Measurements from ENCODE around the gene NKX6-1.

Gene NKX6-1

DNA sequence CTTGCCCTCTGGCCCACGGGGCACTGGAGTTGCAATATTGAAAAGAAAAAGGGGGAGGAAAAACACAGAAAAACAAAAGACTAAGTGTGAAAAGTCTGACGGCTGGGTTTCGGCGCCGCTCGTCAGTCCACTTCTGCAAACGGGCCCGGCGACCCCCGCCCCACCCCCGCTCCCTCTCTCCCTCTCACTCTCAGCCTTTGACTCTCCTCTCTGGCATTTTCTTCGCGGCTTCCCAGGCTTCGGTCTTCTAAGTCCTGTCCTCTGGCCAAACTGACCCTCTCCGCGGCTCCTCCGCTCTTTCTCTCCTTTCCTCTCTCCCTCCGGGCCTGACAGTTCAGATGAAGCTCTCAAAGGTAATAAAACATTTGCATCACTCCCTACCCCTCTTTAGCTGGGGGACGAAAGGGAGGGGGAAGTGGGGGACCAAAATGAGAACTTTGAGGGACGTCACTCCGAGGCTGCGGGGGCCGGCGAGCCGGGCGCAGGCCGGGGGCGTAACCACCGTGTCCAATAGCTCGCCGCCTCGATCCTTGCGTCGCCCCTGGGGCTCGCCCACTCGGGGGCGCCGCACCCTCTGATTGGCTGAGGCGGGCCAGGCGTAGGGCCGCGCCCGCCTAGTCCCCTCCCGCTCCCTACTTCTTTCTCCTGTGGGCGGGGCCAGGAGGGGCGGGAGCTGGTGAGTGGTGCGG lies at the start of gene NKX6-1:
NKX6-1 (minus strand) TSS at position 358 of the 689 bp plus-strand sequence. CDS start 1,064 bp downstream, outside the sequence.
- no peak for TF ChIP-seq ZNF274 (IDR thresholded peaks at IDR 0.05; ENCODE audit: low read depth, low read length)
- H3K4me3 ChIP-seq (ENCODE audit: low read length), result peak within 1 kb of the TSS; percentile 14

GRCh38 chr4:84547211-84547610 lies 48.1 kb upstream of the NKX6-1 start:
- TF ChIP-seq ZNF274 (IDR thresholded peaks at IDR 0.05; ENCODE audit: low read depth, low read length), result no peak

DNA sequence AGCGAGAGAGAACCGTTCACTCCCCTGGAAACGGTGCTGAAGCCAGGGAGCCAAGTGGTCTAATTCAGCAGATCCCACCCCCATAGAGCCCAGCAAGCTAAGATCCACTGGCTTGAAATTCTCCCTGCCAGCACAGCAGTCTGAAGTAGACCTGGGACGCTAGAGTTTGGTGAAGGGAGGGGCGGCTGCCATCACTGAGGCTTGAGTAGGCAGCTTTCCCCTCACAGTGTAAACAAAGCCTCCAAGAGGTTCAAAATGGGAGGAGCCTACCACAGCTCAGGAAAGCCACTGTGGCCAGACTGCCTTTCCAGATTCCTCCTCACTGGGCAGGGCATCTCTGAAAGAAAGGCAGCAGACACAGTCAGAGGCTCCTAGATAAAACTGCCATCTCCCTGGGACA lies 46.0 kb upstream of the NKX6-1 start:
- TF ChIP-seq ZNF274 (IDR thresholded peaks at IDR 0.05; ENCODE audit: low read depth, low read length), result no peak

More at GRCh38 chr4:84547211-84547610, 48.1 kb upstream of the NKX6-1 start:
- H3K4me3 ChIP-seq (ENCODE audit: low read length), result no peak overlapping the region

DNA sequence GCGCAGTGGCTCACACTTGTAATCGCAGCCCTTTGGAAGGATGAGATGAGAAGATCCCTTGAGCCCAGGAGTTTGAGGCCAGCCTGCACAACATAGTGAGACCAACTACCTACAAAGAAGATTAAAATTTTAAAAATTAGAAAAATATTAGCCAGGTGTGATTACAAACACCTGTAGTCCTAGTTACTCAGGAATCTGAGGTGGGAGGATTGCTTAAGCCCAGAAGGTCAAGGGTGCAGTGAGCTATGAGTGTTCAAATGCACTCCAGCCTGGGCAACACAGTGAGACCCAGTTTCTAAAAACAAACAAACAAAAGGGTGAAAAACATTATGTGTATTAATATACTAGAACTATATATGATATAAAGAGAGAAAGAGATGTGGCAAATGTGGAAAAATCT lies 36.8 kb upstream of the NKX6-1 start:
- no peak for TF ChIP-seq ZNF274 (IDR thresholded peaks at IDR 0.05; ENCODE audit: low read depth, low read length)
- H3K4me3 ChIP-seq (ENCODE audit: low read length), result no peak overlapping the region

More for the DNA sequence above, 46.0 kb upstream of the NKX6-1 start:
- no peak overlapping the region for H3K4me3 ChIP-seq (ENCODE audit: low read length)

- no peak overlapping the region for H3K4me3 ChIP-seq (ENCODE audit: low read length)
- TF ChIP-seq ZNF274 (IDR thresholded peaks at IDR 0.05; ENCODE audit: low read depth, low read length), result no peak
These were observed 32.6 kb upstream of the NKX6-1 start for GRCh38 chr4:84531689-84532088.

DNA sequence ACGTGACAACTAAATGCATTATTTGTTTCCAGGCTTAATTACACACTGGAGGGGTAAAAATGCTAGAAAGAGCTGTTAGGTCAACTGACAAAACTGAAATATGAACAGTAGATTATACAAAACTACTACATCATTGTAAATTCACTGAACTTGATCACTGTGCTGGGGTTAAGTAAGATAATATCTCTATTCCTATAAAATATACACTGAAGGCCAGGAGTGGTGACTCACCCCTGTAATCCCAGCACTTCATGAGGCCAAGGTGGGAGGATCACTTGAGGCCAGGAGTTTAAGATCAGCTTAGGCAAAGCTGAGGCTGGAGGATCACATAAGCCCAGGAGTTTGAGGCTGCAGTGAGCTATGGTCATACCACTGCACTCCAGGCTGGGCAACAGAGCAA lies 31.8 kb upstream of the NKX6-1 start:
- no peak for TF ChIP-seq ZNF274 (IDR thresholded peaks at IDR 0.05; ENCODE audit: low read depth, low read length)
- H3K4me3 ChIP-seq (ENCODE audit: low read length), result no peak overlapping the region

- no peak for TF ChIP-seq ZNF274 (IDR thresholded peaks at IDR 0.05; ENCODE audit: low read depth, low read length)
- no peak overlapping the region for H3K4me3 ChIP-seq (ENCODE audit: low read length)
These were observed 31.4 kb upstream of the NKX6-1 start for GRCh38 chr4:84530454-84530853.

- TF ChIP-seq ZNF274 (IDR thresholded peaks at IDR 0.05; ENCODE audit: low read depth, low read length), result no peak
- H3K4me3 ChIP-seq (ENCODE audit: low read length), result no peak overlapping the region
These were observed 30.2 kb upstream of the NKX6-1 start for GRCh38 chr4:84529169-84529751.

- H3K4me3 ChIP-seq (ENCODE audit: low read length), result no peak overlapping the region
These were observed 28.3 kb upstream of the NKX6-1 start for GRCh38 chr4:84527391-84527790.

GRCh38 chr4:84515075-84515474 lies 16.0 kb upstream of the NKX6-1 start:
- no peak overlapping the region for H3K4me3 ChIP-seq (ENCODE audit: low read length)
- no peak for TF ChIP-seq ZNF274 (IDR thresholded peaks at IDR 0.05; ENCODE audit: low read depth, low read length)

More at GRCh38 chr4:84527391-84527790, 28.3 kb upstream of the NKX6-1 start:
- no peak for TF ChIP-seq ZNF274 (IDR thresholded peaks at IDR 0.05; ENCODE audit: low read depth, low read length)

GRCh38 chr4:84512277-84512676 lies 13.2 kb upstream of the NKX6-1 start:
- no peak for TF ChIP-seq ZNF274 (IDR thresholded peaks at IDR 0.05; ENCODE audit: low read depth, low read length)
- H3K4me3 ChIP-seq (ENCODE audit: low read length), result no peak overlapping the region

- TF ChIP-seq ZNF274 (IDR thresholded peaks at IDR 0.05; ENCODE audit: low read depth, low read length), result no peak
These were observed 12.6 kb upstream of the NKX6-1 start for GRCh38 chr4:84511703-84512102.

GRCh38 chr4:84507941-84508340 lies 8.8 kb upstream of the NKX6-1 start:
- no peak for TF ChIP-seq ZNF274 (IDR thresholded peaks at IDR 0.05; ENCODE audit: low read depth, low read length)
- H3K4me3 ChIP-seq (ENCODE audit: low read length), result no peak overlapping the region

More at GRCh38 chr4:84511703-84512102, 12.6 kb upstream of the NKX6-1 start:
- no peak overlapping the region for H3K4me3 ChIP-seq (ENCODE audit: low read length)

GRCh38 chr4:84504821-84505220 lies 5.7 kb upstream of the NKX6-1 start:
- TF ChIP-seq ZNF274 (IDR thresholded peaks at IDR 0.05; ENCODE audit: low read depth, low read length), result no peak
- H3K4me3 ChIP-seq (ENCODE audit: low read length), result no peak overlapping the region
